PC-9 (cell line): Measurements from ENCODE around the gene MYRIP.

Source experiments
- EZH2 ChIP-seq: fragments of 200-600 bp; sonication (generic); IDR thresholded peaks from 2 replicates; pipeline ENCODE4 v1.8.0; 2017; ENCODE audit warnings: antibody characterized with exemption, low read depth
- TF ChIP-seq, protein P1 (sequence below): fragments of 200-600 bp; sonication (generic); conservative IDR thresholded peaks from 2 replicates; pipeline ENCODE4 v1.6.1; 2017; ENCODE audit warnings: mixed run types, antibody characterized with exemption, mild to moderate bottlenecking, moderate library complexity

DNA sequence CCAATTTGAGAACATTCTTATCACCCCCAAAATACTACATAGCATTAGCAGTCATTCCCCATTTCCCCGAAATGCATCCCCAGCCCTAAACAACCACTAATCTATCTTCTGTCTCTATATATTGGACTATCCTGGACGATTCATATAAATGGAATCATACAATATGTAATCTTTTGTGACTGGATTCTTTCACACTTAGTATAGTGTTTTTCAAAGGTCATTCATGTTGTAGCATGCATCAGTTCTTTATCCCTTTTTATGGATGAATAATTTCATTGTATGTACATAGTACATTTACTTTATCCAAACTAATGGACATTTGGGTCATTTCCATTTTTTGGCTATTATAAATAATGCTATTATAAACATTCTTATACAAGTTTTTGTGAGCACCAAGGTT lies 472.6 kb downstream of the MYRIP start:
- TF ChIP-seq EZH2, result no peak
- TF ChIP-seq, protein P1, sequence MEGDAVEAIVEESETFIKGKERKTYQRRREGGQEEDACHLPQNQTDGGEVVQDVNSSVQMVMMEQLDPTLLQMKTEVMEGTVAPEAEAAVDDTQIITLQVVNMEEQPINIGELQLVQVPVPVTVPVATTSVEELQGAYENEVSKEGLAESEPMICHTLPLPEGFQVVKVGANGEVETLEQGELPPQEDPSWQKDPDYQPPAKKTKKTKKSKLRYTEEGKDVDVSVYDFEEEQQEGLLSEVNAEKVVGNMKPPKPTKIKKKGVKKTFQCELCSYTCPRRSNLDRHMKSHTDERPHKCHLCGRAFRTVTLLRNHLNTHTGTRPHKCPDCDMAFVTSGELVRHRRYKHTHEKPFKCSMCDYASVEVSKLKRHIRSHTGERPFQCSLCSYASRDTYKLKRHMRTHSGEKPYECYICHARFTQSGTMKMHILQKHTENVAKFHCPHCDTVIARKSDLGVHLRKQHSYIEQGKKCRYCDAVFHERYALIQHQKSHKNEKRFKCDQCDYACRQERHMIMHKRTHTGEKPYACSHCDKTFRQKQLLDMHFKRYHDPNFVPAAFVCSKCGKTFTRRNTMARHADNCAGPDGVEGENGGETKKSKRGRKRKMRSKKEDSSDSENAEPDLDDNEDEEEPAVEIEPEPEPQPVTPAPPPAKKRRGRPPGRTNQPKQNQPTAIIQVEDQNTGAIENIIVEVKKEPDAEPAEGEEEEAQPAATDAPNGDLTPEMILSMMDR, result no peak
